Forelimb muscle (tissue), 1 donor: ENCODE measurements around the gene VARS2. TPM values are rescaled to one million over a fixed set of nuclear protein-coding genes. Genes with fewer than 3 reads are reported as not detected.

ENCODE experiments used
- DNase-seq: peaks from one replicate; pipeline ENCODE4 v3.0.0-alpha.2; 2013; ENCODE audit warnings: low read depth
- polyA plus RNA-seq: library from polyadenylated mRNA; unstranded; fragments of 120-200 nt; gene quantifications from one replicate; pipeline ENCODE4 v1.2.1, GENCODE V29; 2013; ENCODE audit not compliant: insufficient read length

VARS2 gene
- polyA plus RNA-seq, 1 donor: 30.7 TPM

DNA sequence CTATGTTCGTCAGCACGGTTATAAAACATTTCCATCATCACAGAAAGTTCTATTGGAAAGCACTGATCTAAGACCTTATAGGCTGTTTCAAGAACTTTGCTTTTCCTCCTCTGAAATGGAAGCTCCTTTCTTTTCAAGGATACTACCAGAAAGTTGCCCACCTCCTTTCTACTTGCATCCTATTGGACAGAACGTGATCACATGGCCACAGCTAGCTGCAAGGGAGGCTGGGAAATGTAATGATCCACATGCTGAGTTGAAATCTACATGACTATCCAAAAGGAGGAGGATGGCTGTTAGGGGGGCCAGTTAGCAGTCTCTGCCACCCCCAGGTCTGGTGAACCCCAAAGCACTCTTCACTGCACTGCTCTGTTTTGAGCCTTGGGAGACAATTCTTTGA, 14.6 kb downstream of the VARS2 start:
- no peak for DNase-seq

DNA sequence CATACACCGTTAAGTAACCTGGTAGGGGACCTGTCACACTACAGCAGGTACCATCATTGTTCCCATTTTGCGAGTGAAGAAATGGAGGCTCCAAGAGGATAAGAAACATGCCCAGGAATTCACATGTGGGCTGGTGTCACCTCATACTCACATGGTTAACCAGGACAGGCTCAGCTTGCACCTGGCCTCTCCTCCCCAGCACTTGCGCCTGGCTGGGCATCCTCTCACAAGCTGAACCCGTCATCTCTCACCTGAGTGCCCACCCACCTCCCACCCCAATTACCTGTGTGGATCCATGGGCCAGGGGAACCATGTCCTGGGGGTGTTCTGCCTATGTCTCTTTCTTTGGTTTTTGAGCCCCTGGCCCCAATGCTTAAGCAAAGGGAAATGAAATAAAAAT, 16.5 kb downstream of the VARS2 start:
- DNase-seq: no peak

- no peak for DNase-seq
These were observed 17.2 kb downstream of the VARS2 start for GRCh38 chr6:30931272-30931671.

- DNase-seq: no peak
These were observed 18.1 kb downstream of the VARS2 start, which contains the start of gene SFTA2 for GRCh38 chr6:30931969-30932645. SFTA2 (minus strand) TSS chr6:30932170; CDS start chr6:30932096, 74 bp downstream.

DNA sequence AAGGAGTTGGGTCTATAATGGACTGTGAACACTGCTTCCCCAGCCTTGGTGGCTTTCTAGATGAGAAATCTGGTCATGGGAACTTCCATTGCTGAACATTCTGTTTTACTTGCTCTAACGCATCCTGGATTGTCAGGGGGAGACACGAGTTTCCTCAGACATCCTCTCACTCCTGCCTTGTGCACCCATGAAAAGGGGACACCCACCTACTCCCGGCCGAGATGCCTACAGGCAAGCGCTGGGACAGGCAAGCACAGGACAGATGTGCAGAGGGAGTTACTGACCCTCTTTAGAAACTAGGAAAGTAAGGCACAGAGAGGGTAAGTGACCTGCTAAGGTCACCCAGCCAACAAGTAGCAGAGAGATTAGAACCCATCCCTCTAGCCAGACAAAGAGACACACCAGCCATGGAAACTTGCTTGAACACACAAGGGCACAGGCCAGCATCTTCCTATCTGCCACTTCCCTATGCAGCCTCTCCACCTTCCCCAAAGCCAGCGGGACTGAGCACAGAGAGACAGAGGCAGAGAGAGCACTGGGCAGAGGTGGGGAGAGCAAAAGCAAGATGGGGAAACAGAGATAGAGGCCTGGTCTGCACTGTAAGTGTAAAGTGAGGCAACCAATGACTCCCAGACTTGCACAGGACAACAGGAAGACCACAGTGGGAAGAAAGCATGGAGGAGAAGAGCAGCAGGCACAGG, 18.8 kb downstream of the VARS2 start:
- DNase-seq: no peak

- no peak for DNase-seq
These were observed 21.0 kb downstream of the VARS2 start for GRCh38 chr6:30935018-30935417.

DNA sequence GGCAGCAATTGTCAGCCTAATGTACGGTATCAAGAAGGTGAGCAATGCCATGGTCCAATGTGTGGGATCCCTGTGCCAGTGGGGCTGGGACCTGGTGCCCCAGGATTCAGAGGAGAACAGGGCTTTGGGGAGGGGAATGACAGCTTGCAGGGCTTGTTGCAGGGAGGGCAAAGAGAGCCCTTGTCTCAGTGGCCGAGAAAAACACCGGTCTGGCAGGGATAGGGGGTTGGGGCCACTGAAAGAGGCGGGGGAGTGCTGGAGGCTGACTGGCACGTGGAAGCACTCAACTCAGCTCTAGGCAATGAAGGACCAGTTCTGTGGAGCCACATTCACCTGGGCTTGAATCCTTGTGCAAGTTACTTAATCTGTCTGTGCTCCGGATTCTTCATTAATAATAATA, 23.2 kb downstream of the VARS2 start:
- no peak for DNase-seq

DNA sequence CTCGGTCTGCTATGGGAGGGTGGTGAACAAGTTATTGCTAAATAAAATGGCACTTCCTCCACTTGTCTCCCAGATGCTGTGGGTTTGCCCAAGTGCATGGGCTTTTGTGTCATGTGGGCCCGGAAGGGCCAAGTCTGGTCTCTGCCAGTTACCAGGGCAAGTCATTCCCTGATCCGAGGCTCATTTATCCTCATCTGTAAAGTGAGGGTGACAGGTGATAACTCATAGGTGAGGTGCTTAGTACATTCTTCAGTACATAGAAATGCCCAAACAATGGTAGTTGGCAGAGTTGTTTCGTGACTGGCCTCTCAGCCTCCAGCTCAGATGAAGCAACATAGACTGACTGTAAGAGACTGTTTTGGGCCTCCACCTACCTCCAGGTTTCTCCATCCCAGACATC, 24.7 kb downstream of the VARS2 start:
- DNase-seq: no peak

DNA sequence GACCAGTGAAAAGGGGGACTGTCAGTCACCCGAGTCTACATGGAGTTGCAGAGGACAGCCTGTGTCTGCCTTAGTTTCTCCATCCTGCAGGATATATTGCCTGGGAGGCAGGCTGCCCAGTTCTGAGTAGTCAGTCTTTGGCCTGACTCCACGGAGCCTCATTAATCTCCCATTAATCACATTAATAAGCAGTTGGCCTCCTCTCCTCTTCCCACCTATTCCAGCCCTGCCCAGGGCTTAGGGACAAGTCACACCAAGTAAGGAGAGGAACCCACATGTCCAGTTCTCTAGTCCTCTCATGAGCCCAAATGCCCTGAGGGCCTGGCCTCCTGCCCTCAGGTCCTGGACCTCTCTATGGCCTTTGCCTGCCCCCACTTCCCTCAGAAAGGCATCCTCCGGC, 25.4 kb downstream of the VARS2 start:
- no peak for DNase-seq

GRCh38 chr6:30940361-30940986, 26.4 kb downstream of the VARS2 start, which contains the start of gene MUCL3:
MUCL3 (plus strand) TSS chr6:30940973; CDS start chr6:30941000, 27 bp downstream.
- DNase-seq: no peak

DNA sequence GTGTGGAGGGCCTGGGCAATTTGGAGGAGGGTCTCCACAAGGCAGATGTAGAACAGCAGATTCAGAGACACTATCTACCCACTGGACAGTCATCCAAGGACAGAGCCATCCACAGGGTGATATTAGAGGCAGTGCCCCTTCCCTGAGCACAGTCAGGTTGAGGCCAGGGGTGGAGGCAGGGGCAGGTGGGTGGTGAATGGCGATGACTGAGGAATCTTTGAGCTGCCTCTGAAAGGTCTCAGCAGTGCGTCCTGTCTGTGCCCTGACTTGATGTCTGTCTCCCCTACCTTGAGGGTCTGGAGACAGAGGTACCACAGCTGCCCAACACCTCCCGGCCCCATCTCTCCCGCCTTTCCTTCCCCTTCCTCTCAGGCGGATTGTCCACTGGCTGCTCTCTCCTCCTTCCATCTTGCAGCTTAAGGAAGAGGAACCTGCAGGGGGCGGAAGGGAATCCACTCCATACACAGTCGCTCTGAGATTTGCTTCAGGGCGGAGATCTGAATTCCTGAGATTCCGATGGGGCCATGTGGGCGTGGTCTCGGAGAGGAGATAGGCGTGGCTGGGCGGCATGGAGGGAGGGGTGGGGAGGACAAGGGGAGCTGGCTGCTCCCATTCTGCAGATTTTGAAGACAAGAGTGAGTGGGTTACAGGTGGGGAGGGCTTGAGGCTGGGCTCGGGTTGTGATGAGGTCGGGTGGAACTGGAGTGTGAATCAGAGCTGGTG, 28.5 kb downstream of the VARS2 start:
- DNase-seq: no peak

DNA sequence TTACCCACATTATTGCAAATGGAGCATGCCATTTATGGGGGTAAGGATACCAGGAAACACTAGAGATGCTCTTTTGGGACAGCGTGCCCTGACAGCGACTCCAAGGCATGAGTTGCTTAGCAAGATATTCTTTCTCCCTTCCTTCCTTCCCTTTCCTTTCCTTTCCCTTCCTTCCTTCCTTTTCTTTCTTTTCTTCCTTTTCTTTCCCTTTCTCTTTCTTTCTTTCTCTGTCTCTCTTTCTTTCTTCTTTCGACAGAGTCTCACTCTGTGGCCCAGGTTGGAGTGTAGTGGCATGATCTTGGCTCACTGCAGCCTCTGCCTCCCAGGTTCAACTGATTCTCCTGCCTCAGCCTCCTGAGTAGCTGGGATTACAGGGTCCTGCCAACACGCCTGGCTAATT, 30.0 kb downstream of the VARS2 start:
- DNase-seq: no peak

DNA sequence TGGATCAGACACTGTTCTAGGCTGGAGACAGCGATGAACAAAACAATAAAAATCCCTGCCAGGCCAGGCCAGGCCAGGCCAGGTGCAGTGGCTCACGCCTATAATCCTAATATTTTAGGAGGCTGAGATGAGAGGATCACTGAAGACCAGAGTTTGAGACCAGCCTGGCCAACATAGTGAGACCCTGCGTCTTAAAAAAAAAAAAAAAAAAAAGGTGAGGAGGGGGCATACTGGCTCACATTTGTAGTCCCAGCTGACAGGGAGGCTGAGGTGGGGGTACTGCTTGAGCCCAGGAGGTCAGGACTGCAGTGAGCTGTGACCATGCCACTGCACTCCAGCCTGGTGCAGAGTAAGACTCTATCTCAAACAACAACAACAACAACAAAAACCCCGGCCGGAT, 31.2 kb downstream of the VARS2 start:
- no peak for DNase-seq

DNA sequence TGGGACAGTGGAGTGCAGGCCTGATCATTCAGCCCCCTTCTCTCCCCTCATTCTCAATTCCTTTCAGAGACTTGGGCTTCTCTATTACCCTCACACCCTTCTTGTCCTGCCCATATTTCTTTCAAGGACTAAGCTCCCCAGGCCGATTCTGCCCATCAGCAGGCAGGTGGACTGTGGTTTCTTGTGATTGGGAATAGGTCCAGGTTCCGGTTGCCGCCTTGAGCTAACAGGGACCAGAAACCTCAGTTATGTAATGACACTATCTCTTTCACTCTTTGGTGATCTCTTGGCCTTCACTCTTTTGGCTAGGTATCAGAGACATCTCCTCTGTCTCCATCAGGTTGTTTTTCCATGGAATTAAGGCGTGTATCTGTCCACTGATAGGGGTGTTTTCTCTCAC, 33.2 kb downstream of the VARS2 start:
- no peak for DNase-seq

- no peak for DNase-seq
These were observed 34.8 kb downstream of the VARS2 start for GRCh38 chr6:30948811-30949210.

- DNase-seq: no peak
These were observed 38.0 kb downstream of the VARS2 start for GRCh38 chr6:30951907-30952469.

DNA sequence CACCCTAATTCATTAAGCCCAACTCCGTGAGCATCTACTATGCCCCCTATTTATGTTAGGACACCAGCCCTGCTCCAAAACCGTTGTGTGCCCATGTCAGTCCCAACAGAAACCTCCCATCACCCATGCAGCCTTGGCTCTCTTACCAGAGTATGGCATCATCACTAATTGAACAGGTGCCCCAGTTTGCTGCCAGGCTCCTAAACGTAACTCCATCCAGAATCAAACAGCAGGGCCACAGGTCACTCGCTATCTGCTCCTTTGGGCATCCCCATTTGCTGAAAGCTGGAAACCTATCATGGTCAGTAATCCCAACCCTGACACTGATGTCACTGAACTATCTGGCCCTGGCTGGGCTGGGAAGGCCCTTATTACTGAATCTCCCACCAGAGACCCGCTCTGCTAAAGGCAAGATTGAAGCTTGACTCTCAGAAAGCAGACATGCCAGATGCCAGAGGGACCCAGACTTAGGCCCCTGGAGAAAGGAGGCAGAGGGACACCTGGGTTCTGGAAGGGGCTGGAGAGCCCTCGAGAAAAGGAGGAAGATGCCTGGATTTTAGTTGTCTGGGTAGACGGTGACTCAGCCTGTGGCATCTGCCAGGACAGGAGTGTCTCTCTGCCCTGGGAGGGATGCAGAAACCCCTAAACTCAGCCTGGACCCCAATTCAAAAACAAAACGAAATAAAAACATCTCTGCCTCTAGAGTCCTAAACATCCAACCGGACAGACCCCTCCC, 40.8 kb downstream of the VARS2 start:
- DNase-seq: no peak

- DNase-seq: no peak
These were observed 41.5 kb downstream of the VARS2 start for GRCh38 chr6:30955367-30956042.

DNA sequence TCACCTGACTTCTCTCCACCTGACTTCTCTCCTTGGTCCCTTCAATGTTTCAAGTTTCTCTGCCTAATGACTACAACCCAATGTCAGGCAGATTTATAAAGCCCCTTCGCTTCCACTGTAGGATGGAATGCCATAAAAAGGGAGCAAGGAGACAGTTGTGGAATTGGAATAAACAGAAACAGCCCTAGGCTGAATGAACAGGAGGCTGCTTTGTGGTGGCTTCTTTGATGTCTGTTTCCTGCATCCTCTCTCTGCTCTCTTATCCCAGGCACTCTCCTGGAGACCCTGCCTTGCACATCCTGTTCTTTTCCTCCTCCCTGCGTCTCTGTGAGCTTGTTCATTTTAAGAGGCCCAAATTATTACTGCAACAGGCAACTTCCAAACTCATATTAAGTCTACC, 43.7 kb downstream of the VARS2 start:
- DNase-seq: no peak

GRCh38 chr6:30960907-30961673, 47.1 kb downstream of the VARS2 start:
- DNase-seq: no peak
